Sigmoid colon (tissue), 7 donors: ENCODE data around the gene MAPK12. TPM values are rescaled to one million over a fixed set of nuclear protein-coding genes. Genes with fewer than 3 reads are reported as not detected.

ENCODE experiments used
- DNase-seq: peaks from one replicate; pipeline ENCODE4 v3.0.0-alpha.2; 2019
- H3K27ac ChIP-seq, 4 donors: fragments of 200-600 bp; sonication (generic); one replicate each; pipeline ENCODE4 v1.5.1; 2016 to 2019; ENCODE audit warnings: mild to moderate bottlenecking in 1 of 4
- H3K27me3 ChIP-seq, 3 donors: fragments of 200-600 bp; sonication (generic); one replicate each; pipeline ENCODE4 v1.5.1; 2019; ENCODE audit warnings: mild to moderate bottlenecking in 1 of 3
- H3K36me3 ChIP-seq, 4 donors: fragments of 200-600 bp; sonication (generic); one replicate each; pipeline ENCODE4 v1.5.1; 2016 to 2019
- H3K4me1 ChIP-seq, 4 donors: fragments of 200-600 bp; sonication (generic); one replicate each; pipeline ENCODE4 v1.5.1; 2017 to 2019
- H3K4me3 ChIP-seq, 4 donors: fragments of 200-600 bp; sonication (generic); one replicate each; pipeline ENCODE4 v1.5.1; 2017 to 2019; ENCODE audit warnings: mild to moderate bottlenecking in 2 of 4, moderate library complexity in 1 of 4
- H3K9me3 ChIP-seq, 4 donors: fragments of 200-600 bp in 3 of 4; sonication (generic) in 3 of 4; one replicate each; pipeline versions ENCODE4 v1.5.1 to v1.6.1; 2013 to 2019
- CTCF ChIP-seq, 4 experiments: fragments of 450-650 bp in 3 of 4; fragments of 200-600 bp in 1 of 4; IDR thresholded peaks; one replicate each; pipeline ENCODE4 v1.5.1; 2016 to 2019; ENCODE audit warnings: antibody characterized with exemption in 4 of 4, mild to moderate bottlenecking in 3 of 4, moderate library complexity in 2 of 4
- EP300 ChIP-seq, 4 donors: sonication (generic); formaldehyde crosslinking; IDR thresholded peaks; one replicate each; pipeline ENCODE4 v1.6.1; 2017; ENCODE audit warnings: antibody characterized with exemption in 4 of 4
- POLR2A ChIP-seq, 2 donors: fragments of 450-650 bp; IDR thresholded peaks; one replicate each; pipeline ENCODE4 v1.6.1; 2016; ENCODE audit warnings: antibody characterized with exemption in 2 of 2, mild to moderate bottlenecking in 2 of 2, moderate library complexity in 2 of 2
- POLR2AphosphoS5 ChIP-seq, 4 donors: sonication (generic); formaldehyde crosslinking; IDR thresholded peaks; one replicate each; pipeline ENCODE4 v1.6.1; 2017; ENCODE audit warnings: antibody characterized with exemption in 4 of 4
- WGBS, 2 donors: extraction: QIAGEN DNeasy Blood & Tissue Kit; methylation state at CpG; one replicate each; pipeline ENCODE4 v1.1.7; 2013; 5-methylcytosine and 5-hydroxymethylcytosine counted together
- intact Hi-C: fragments of 100-400 bp; cut with DNase I; formaldehyde crosslinking; loops from one replicate; pipeline ENCODE4 v1.15.1; 2023
- polyA plus RNA-seq, 3 donors: library from polyadenylated mRNA; stranded (reverse); fragments of 200-250 nt; gene quantifications; one replicate each; pipeline ENCODE4 v1.2.3, GENCODE V29; 2013
- total RNA-seq, 4 donors: library from RNA; depleted of rRNA; stranded (reverse); fragments of >200 nt; gene quantifications; one replicate each; pipeline ENCODE4 v1.1.0, GENCODE V29; 2016
- donor health status: healthy with polysubstance abuse.
- donor health status: Bipolar disorder and iron deficiency.
- donor health status: healthy.

Gene MAPK12
- total and polyA plus RNA-seq, 7 donors: 0.60 to 10.0 (median 3.9) TPM

DNA sequence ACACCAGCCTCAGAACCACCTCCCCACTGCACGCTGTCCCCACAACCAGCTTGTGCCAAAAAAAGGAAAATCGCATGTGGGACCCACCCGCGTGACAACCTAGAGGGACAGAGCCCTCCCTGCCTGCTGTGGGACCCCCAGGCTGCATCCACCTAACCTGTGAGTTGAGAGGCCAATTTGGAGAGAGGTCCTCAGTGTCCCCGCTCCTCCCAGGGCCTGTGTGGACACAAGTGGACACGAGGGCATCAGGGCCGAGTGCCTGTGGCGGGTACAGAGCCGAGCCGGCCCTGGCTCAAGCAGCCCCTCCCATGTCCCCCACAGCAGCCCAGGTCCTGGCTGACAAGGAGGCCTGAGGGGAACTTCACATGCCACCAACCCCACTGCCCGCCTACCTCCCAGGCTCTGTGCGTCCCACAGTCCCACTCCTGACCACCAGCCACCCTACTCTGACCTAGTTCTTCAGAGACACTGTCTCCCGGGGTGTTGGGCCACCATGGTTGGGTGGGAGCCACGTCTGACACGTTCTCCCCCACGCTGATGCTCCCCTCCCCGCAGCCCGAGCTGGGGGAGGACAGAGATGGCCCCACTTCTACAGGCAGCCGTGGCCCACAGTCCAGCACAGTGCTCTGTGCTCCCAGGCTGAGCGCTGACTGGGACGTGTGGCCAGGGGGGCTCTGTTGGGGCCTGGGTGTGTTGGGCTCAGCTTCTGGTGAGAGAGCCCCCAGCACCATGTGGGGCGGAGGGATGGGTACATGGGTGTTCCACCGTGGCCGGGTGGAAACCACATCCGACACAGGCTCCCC lies 41.5 kb downstream of the MAPK12 start:
- H3K27ac ChIP-seq: peak overlapping the region in 2 of 4 donors; percentile 40
- TF ChIP-seq EP300 (IDR thresholded peaks at IDR 0.05) (no peak), CTCF (IDR thresholded peaks at IDR 0.05) (no peak), POLR2AphosphoS5 (IDR thresholded peaks at IDR 0.05) (no peak), POLR2A (IDR thresholded peaks at IDR 0.05) (no peak)
- WGBS, 2 donors: 81 to 91% methylated on average over 25 of the region's 25 CpGs
- H3K36me3 ChIP-seq: peaks cover 63 to 92% (median 78%) of the 10 kb centered on the region in 4 donors
- H3K4me3 ChIP-seq: no peak overlapping the region
- intact Hi-C loops: no loop called here
- H3K27me3 ChIP-seq: no peaks in the 10 kb centered on the region
- DNase-seq: no peak
- peaks cover 0 to 14% (median 8%) of the 10 kb centered on the region in 4 donors for H3K4me1 ChIP-seq
- H3K9me3 ChIP-seq: no peaks in the 10 kb centered on the region

DNA sequence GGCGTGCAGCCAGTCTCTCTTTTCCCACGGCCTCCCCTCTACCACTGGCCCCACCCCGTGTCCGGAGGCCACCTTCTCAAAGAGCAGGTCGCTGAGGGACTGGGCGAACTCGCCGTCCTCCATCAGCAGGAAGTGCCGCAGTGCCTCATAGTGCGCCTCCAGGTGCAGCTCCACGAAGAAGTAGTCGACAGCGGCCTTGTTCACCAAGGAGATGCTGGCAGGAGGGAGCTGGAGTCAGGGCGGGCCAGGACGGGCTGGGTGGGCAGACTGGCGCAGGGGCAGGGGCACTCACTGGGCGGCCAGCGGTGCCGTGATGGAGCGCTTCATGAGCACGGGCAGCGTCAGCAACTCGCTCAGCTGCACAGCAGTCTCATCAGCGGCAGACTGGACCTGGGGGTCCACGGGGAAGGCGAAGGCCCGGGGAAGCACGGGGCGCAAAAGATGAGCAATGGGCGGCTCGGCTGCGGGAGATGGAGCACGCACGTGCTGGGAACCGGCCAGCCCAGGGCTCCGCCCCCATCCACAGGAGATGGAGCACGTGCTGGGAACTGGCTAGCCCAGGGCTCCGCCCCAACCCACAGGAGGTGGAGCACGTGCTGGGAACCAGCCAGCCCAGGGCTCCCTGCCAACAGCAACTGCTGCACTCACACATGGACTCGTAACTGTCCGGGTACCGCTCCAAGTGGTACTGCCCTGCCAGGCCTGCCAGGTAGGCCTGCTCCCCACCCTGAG lies 42.3 kb downstream of the MAPK12 start:
- DNase-seq: peak; percentile 97
- Histone ChIP-seq H3K27ac (peak overlapping the region in 2 of 4 donors; percentile 40), H3K9me3 (no peaks in the 10 kb centered on the region), H3K36me3 (peaks cover 64 to 92% (median 76%) of the 10 kb centered on the region in 4 donors), H3K4me1 (peaks cover 0 to 14% (median 8%) of the 10 kb centered on the region in 4 donors), H3K4me3 (no peak overlapping the region), H3K27me3 (no peaks in the 10 kb centered on the region)
- WGBS, 2 donors: 62 to 76% methylated on average over 42 of the region's 42 CpGs
- intact Hi-C loops: no loop called here
- TF ChIP-seq EP300 (IDR thresholded peaks at IDR 0.05): no peak
- no peak for TF ChIP-seq POLR2A (IDR thresholded peaks at IDR 0.05)
- no peak for TF ChIP-seq CTCF (IDR thresholded peaks at IDR 0.05)
- peak in 2 of 4 donors; percentile 38 to 48 for TF ChIP-seq POLR2AphosphoS5 (IDR thresholded peaks at IDR 0.05)

GRCh38 chr22:50218153-50218995 lies 43.1 kb downstream of the MAPK12 start:
- DNase-seq: peak; percentile 66
- Histone ChIP-seq H3K27me3 (no peaks in the 10 kb centered on the region), H3K36me3 (peaks cover 62 to 92% (median 74%) of the 10 kb centered on the region in 4 donors), H3K9me3 (no peaks in the 10 kb centered on the region), H3K27ac (no peak overlapping the region), H3K4me3 (no peak overlapping the region), H3K4me1 (peaks cover 0 to 14% (median 8%) of the 10 kb centered on the region in 4 donors)
- intact Hi-C loops: no loop called here
- TF ChIP-seq POLR2AphosphoS5 (IDR thresholded peaks at IDR 0.05) (no peak), POLR2A (IDR thresholded peaks at IDR 0.05) (no peak), EP300 (IDR thresholded peaks at IDR 0.05) (no peak), CTCF (IDR thresholded peaks at IDR 0.05) (no peak)
- WGBS, 2 donors: 83 to 86% methylated on average over 43 of the region's 43 CpGs

DNA sequence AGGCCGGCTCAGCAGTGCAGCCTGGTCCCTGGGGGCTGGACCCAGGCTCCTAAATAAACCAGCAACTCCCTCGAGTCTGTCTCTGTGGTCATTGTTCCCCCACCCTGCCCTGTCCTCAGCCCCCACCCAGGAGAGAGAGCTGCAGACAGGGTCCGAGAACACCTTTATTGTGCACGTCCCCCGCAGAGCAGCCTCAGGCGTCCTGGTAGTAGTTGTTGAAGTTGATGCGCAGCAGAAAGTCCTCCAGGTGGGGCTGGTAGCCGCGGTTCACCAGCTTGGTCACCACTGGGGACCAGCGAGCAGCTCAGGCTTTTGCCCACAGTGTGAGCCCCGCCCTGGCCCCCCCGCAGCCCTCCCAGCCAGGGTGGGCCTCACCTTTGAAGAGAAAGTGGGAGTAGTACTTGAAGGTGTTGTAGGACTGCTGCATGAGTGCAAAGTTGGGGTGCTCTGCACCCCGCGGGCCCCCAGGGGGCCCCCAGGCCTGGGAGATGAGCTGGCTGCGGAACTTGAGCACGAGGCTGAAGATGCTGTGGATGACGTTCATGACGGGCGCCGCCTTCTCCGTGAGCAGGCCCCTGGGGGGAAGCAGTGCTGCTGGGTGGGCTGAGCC lies 43.8 kb downstream of the MAPK12 start:
- WGBS, 2 donors: 89% methylated on average over 21 of the region's 21 CpGs
- H3K27ac ChIP-seq: no peak overlapping the region
- H3K36me3 ChIP-seq: peaks cover 62 to 92% (median 72%) of the 10 kb centered on the region in 4 donors
- peaks cover 0 to 14% (median 8%) of the 10 kb centered on the region in 4 donors for H3K4me1 ChIP-seq
- H3K9me3 ChIP-seq: no peaks in the 10 kb centered on the region
- intact Hi-C loops: no loop called here
- TF ChIP-seq EP300 (IDR thresholded peaks at IDR 0.05): no peak
- no peak for TF ChIP-seq CTCF (IDR thresholded peaks at IDR 0.05)
- no peak for TF ChIP-seq POLR2A (IDR thresholded peaks at IDR 0.05)
- no peak for TF ChIP-seq POLR2AphosphoS5 (IDR thresholded peaks at IDR 0.05)
- no peaks in the 10 kb centered on the region for H3K27me3 ChIP-seq
- DNase-seq: no peak
- H3K4me3 ChIP-seq: no peak overlapping the region
